ENCODE measurements around the gene SUSD6. TPM values are rescaled to one million over a fixed set of nuclear protein-coding genes. Genes with fewer than 3 reads are reported as not detected.

Gene SUSD6
- total RNA-seq, 2 donors from 2014 or later: 24.6 to 25.1 TPM

DNA sequence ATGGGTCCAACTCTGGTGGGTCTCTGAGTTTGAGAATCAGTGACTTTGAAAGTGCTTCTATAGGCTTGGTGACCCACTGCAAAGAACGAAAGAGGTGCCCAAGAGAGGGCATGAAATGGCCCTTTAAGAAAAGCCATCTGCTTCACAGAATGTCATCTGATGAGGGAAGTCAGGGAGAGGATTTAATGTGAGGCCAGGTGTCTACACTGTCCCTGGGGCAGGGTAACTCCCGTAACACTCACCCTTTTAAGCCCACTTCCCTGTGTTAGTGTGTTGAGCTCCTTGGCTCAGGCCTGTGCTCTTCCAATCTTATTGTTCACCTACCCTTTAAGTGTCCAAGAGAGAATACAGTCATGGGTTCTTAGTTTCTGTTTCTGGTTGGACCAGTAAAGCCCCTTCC, 139.1 kb downstream of the SUSD6 start:
- intact Hi-C loops (cut with DNase I): no loop called here
- no peak overlapping the region for H3K4me3 ChIP-seq
- 87 to 97% methylated on average over 2 of the region's 2 CpGs for WGBS, 2 donors
- TF ChIP-seq POLR2A (IDR thresholded peaks at IDR 0.05): no peak
- TF ChIP-seq, protein P1, sequence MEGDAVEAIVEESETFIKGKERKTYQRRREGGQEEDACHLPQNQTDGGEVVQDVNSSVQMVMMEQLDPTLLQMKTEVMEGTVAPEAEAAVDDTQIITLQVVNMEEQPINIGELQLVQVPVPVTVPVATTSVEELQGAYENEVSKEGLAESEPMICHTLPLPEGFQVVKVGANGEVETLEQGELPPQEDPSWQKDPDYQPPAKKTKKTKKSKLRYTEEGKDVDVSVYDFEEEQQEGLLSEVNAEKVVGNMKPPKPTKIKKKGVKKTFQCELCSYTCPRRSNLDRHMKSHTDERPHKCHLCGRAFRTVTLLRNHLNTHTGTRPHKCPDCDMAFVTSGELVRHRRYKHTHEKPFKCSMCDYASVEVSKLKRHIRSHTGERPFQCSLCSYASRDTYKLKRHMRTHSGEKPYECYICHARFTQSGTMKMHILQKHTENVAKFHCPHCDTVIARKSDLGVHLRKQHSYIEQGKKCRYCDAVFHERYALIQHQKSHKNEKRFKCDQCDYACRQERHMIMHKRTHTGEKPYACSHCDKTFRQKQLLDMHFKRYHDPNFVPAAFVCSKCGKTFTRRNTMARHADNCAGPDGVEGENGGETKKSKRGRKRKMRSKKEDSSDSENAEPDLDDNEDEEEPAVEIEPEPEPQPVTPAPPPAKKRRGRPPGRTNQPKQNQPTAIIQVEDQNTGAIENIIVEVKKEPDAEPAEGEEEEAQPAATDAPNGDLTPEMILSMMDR (IDR thresholded peaks at IDR 0.05): no peak
- H3K27ac ChIP-seq: peak overlapping the region in 1 of 4 donors; percentile 1
- no peaks in the 10 kb centered on the region for H3K36me3 ChIP-seq (replicated peaks in 1 of 2; ENCODE audit: insufficient read depth in 1 of 2, low read depth in 2 of 2)
- H3K27me3 ChIP-seq: no peaks in the 10 kb centered on the region
- H3K9me3 ChIP-seq: no peaks in the 10 kb centered on the region
- no peak for ATAC-seq
- no peak for DNase-seq
- peaks cover 10% of the 10 kb centered on the region for H3K4me1 ChIP-seq

DNA sequence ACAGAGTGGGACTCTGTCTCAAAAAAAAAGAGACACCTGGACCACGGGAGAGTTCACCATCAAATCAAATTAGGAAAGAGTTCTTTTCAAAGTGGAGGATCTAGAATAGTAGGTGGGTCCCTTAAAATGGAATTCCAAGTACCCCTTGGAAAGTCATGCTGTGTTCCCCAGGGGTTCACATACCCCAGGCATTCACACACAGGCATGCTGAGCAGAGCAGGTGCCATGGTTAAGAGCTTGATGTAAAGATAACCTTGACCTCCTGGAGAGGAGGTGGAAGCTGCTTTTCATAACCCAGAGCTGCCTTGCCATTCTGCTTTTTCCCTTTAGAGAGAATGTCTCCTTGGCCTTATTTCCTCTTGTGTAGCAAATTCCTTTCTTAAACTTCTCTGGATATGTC, 141.4 kb downstream of the SUSD6 start:
- Histone ChIP-seq H3K9me3 (no peaks in the 10 kb centered on the region), H3K27ac (no peak overlapping the region), H3K4me3 (no peak overlapping the region), H3K36me3 (replicated peaks in 1 of 2; ENCODE audit: insufficient read depth in 1 of 2, low read depth in 2 of 2) (no peaks in the 10 kb centered on the region), H3K4me1 (peaks cover 10% of the 10 kb centered on the region), H3K27me3 (no peaks in the 10 kb centered on the region)
- ATAC-seq (no peak), DNase-seq (no peak)
- TF ChIP-seq POLR2A (IDR thresholded peaks at IDR 0.05): no peak
- TF ChIP-seq, protein P1 (IDR thresholded peaks at IDR 0.05): no peak
- intact Hi-C loops (cut with DNase I): no loop called here
- WGBS, 2 donors: 39 to 40% methylated on average over 1 of the region's 1 CpG

DNA sequence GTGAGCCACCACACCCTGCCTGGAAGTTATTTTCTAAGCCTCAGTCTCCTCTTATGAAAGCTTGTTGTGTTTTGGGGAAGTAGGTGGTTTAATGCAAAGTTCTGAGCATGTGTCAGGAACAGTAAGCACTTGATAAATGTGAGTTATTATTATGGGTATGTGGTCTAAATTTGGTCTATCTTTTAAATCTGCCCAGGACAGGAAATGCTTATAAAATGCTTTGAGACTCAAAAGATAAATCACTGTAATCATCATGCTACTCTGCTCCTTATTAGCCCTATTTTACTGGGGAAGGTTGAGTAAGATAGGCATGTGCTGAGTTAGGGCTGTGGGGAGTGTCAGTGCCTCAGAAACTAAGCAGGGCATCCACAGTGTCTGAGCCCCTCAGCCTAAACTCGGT, 142.5 kb downstream of the SUSD6 start:
- ATAC-seq: no peak
- WGBS, 2 donors: 73% methylated on average over 1 of the region's 1 CpG
- Histone ChIP-seq H3K4me3 (no peak overlapping the region), H3K4me1 (peaks cover 10% of the 10 kb centered on the region), H3K27ac (no peak overlapping the region), H3K9me3 (no peaks in the 10 kb centered on the region), H3K27me3 (no peaks in the 10 kb centered on the region), H3K36me3 (replicated peaks in 1 of 2; ENCODE audit: insufficient read depth in 1 of 2, low read depth in 2 of 2) (no peaks in the 10 kb centered on the region)
- intact Hi-C loops (cut with DNase I): no loop called here
- DNase-seq: no peak
- TF ChIP-seq, protein P1 (IDR thresholded peaks at IDR 0.05): no peak
- no peak for TF ChIP-seq POLR2A (IDR thresholded peaks at IDR 0.05)

DNA sequence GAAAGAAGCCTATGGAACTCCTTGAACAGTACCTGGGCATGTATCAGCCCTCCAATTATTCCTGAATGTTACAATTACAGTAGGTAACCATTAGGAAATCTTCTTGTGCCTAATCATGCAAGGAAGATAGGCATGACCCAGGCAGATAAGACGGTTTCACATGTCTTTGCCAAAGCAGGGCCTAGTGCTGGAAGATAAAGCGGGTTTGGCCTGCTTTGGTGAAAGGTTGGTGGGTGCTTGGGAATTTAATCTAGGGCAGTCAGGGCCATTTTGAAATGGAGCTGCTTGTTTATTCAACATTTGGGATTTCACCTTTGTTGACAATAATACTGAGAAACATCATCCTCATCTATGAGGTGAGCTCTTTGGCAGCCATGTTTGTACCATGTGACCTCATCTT, 143.1 kb downstream of the SUSD6 start:
- Histone ChIP-seq H3K36me3 (replicated peaks in 1 of 2; ENCODE audit: insufficient read depth in 1 of 2, low read depth in 2 of 2) (no peaks in the 10 kb centered on the region), H3K4me1 (peaks cover 10% of the 10 kb centered on the region), H3K27me3 (no peaks in the 10 kb centered on the region), H3K9me3 (no peaks in the 10 kb centered on the region), H3K27ac (no peak overlapping the region), H3K4me3 (no peak overlapping the region)
- WGBS, 2 donors: 83 to 86% methylated on average over 2 of the region's 2 CpGs
- no peak for TF ChIP-seq POLR2A (IDR thresholded peaks at IDR 0.05)
- DNase-seq (no peak), ATAC-seq (no peak)
- intact Hi-C loops (cut with DNase I): no loop called here

DNA sequence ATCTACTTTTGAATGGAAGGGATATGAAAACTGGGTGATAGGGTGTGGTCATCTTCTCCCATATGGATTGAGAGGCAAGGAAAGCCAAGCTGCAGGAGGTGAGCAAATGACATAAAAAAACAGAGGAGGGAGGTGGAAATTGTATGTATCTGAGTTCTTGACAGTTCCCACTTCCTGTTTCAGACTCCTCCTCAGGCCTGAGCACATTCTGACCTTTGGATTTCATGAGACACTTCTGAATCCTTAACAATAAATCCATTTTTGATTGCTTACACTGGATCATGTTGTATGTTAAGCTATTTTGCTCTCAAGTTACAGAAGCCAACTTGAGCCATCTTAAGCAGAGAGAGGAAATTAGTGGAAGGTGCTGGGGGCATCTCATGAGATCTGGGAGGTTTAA, 143.9 kb downstream of the SUSD6 start:
- DNase-seq: no peak
- Histone ChIP-seq H3K4me1 (peaks cover 2% of the 10 kb centered on the region), H3K9me3 (no peaks in the 10 kb centered on the region), H3K36me3 (replicated peaks in 1 of 2; ENCODE audit: insufficient read depth in 1 of 2, low read depth in 2 of 2) (no peaks in the 10 kb centered on the region), H3K27me3 (no peaks in the 10 kb centered on the region), H3K4me3 (no peak overlapping the region), H3K27ac (no peak overlapping the region)
- no peak for TF ChIP-seq POLR2A (IDR thresholded peaks at IDR 0.05)
- TF ChIP-seq, protein P1 (IDR thresholded peaks at IDR 0.05): no peak
- intact Hi-C loops (cut with DNase I): no loop called here
- ATAC-seq: no peak
